ENCODE data around the gene POM121. TPM values are rescaled to one million over a fixed set of nuclear protein-coding genes. Genes with fewer than 3 reads are reported as not detected.
"Not testable (repeated sequence)": the region's sequence is repeated elsewhere in the genome, so short reads cannot be mapped to it uniquely, and the experiment has no call there.

The POM121 gene
- total and polyA plus RNA-seq, 2 experiments from 2014 or later = 10.3 to 16.1 TPM

DNA sequence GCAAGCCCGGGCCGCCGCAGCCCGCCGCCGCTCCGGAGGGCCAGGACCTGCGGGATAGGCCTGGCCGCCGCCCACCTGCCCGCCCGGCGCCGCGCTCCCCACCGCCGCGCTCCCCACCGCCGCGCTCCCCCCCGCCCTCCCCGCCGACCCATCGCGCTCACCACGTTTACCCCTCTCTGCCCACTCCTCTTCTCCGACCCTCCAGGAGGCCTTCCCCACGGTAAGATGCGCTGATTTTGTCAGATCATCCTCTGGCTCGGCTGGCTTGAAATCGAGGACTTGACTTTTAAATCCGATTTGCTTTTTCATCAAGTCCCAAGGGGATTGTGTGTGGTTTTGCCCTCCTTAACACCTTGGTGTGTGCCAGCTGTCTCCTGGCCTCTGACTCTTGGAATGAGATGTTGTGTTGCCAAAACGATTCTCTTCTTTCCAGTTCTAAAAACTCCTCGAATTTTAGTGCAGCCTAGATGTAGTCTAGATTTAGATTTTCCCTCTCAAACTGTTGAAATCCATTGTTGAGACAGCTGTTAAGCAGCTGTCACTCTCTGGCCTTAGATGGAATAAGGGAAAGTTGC lies 738 bp downstream of the POM121 start:
- H3K79me2 ChIP-seq = peaks cover 66% of the 10 kb centered on the region
- H2AFZ ChIP-seq = peak overlapping the region; percentile 53
- 7% methylated on average over 10 of the region's 35 CpGs for WGBS (ENCODE audit: low lambda C conversion rate, missing lambda C conversion rate)
- peaks cover 17% of the 10 kb centered on the region for H3K4me1 ChIP-seq (ENCODE audit: insufficient read depth)
- H3K4me2 ChIP-seq = peak overlapping the region; percentile 89
- no peaks in the 10 kb centered on the region for H3K9me2 ChIP-seq (replicated peaks; ENCODE audit: insufficient read depth)
- peaks cover 4% of the 10 kb centered on the region for H4K20me1 ChIP-seq (ENCODE audit: insufficient read depth, poor library complexity, severe bottlenecking)
- TF ChIP-seq, protein P1, sequence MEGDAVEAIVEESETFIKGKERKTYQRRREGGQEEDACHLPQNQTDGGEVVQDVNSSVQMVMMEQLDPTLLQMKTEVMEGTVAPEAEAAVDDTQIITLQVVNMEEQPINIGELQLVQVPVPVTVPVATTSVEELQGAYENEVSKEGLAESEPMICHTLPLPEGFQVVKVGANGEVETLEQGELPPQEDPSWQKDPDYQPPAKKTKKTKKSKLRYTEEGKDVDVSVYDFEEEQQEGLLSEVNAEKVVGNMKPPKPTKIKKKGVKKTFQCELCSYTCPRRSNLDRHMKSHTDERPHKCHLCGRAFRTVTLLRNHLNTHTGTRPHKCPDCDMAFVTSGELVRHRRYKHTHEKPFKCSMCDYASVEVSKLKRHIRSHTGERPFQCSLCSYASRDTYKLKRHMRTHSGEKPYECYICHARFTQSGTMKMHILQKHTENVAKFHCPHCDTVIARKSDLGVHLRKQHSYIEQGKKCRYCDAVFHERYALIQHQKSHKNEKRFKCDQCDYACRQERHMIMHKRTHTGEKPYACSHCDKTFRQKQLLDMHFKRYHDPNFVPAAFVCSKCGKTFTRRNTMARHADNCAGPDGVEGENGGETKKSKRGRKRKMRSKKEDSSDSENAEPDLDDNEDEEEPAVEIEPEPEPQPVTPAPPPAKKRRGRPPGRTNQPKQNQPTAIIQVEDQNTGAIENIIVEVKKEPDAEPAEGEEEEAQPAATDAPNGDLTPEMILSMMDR (IDR thresholded peaks at IDR 0.05; ENCODE audit: poor library complexity) = no peak
- TF ChIP-seq EZH2phosphoT487 (IDR thresholded peaks at IDR 0.05; ENCODE audit: low read depth, severe bottlenecking, unreplicated experiment) = no peak
- TF ChIP-seq EZH2 (IDR thresholded peaks at IDR 0.05; ENCODE audit: borderline replicate concordance) = no peak
- peak overlapping the region; percentile 94 for H3K27ac ChIP-seq
- peak overlapping the region; percentile 87 for H3K4me3 ChIP-seq
- H3K27me3 ChIP-seq = no peaks in the 10 kb centered on the region
- H3K9me3 ChIP-seq (ENCODE audit: low read depth) = no peaks in the 10 kb centered on the region
- no peak for DNase-seq (ENCODE audit: low spot score)
- no peaks in the 10 kb centered on the region for H3K36me3 ChIP-seq (replicated peaks; ENCODE audit: insufficient read depth, low read depth)

DNA sequence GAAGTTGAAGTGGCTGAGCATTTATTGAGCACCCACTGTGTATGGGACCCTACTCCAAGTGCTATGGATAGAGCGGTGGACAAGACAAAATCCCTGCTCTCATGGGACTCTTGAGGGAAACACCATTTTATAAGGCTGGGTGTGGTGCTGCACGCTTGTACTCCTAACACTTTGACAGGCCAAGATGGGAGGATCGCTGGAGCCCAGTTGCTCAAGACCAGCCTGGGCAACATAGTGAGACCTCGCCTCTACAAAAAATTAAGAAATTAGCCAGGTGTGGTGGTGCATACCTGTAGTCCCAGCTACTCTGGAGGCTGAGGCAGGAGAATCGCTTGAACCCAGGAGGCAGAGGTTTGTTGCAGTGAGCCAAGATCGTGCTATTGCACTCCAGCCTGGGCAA lies 2.9 kb downstream of the POM121 start:
- not testable (repeated sequence) for DNase-seq (ENCODE audit: low spot score); H3K9me3 ChIP-seq (ENCODE audit: low read depth); H3K4me3 ChIP-seq; H3K36me3 ChIP-seq (replicated peaks; ENCODE audit: insufficient read depth, low read depth); H3K9me2 ChIP-seq (replicated peaks; ENCODE audit: insufficient read depth); H3K27me3 ChIP-seq; H4K20me1 ChIP-seq (ENCODE audit: insufficient read depth, poor library complexity, severe bottlenecking); H2AFZ ChIP-seq; H3K27ac ChIP-seq; H3K4me2 ChIP-seq
- 98% methylated on average over 6 of the region's 6 CpGs for WGBS (ENCODE audit: low lambda C conversion rate, missing lambda C conversion rate)
- peaks cover 17% of the 10 kb centered on the region for H3K4me1 ChIP-seq (ENCODE audit: insufficient read depth)
- H3K79me2 ChIP-seq = peaks cover 52% of the 10 kb centered on the region

DNA sequence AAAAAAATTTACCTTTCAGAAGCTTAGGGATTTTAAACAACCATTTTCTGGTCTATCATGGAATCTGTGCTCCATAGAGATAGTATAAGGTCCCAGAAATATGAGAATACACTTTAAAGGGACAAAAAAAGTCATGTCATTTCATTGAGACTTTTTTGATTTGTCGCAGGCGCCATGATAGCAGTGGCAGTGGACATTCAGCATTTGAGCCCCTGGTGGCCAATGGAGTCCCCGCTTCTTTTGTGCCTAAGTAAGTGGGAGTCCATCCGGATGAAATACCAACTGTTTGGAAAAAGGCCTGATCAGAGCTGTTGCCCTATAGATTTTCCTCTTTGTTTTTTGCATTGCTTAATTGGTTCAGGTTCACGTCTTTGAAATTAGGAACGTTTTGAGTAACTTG lies 3.3 kb downstream of the POM121 start:
- not testable (repeated sequence) for H3K9me2 ChIP-seq (replicated peaks; ENCODE audit: insufficient read depth); H3K36me3 ChIP-seq (replicated peaks; ENCODE audit: insufficient read depth, low read depth); H4K20me1 ChIP-seq (ENCODE audit: insufficient read depth, poor library complexity, severe bottlenecking); H3K4me3 ChIP-seq; H3K27me3 ChIP-seq; H2AFZ ChIP-seq; H3K4me2 ChIP-seq; H3K27ac ChIP-seq; H3K9me3 ChIP-seq (ENCODE audit: low read depth); DNase-seq (ENCODE audit: low spot score)
- 94% methylated on average over 6 of the region's 6 CpGs for WGBS (ENCODE audit: low lambda C conversion rate, missing lambda C conversion rate)
- Histone ChIP-seq H3K79me2 (peaks cover 50% of the 10 kb centered on the region), H3K4me1 (ENCODE audit: insufficient read depth) (peaks cover 17% of the 10 kb centered on the region)

DNA sequence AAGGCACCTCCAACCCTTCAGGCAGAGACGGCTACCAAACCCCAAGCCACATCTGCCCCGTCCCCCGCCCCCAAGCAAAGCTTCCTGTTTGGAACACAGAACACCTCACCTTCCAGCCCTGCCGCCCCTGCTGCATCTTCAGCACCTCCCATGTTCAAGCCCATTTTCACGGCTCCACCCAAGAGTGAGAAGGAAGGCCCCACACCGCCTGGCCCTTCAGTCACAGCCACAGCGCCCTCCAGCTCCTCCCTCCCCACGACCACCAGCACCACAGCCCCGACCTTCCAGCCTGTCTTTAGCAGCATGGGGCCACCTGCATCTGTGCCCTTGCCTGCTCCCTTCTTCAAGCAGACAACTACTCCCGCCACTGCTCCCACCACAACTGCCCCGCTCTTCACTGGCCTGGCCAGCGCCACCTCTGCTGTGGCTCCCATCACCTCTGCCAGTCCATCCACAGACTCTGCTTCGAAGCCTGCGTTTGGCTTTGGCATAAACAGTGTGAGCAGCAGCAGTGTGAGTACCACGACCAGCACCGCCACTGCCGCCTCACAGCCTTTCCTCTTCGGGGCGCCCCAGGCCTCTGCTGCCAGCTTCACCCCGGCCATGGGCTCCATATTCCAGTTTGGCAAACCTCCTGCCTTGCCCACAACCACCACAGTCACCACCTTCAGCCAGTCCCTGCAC lies 17.3 kb downstream of the POM121 start:
- not testable (repeated sequence) for H3K27ac ChIP-seq; H4K20me1 ChIP-seq (ENCODE audit: insufficient read depth, poor library complexity, severe bottlenecking); H3K4me3 ChIP-seq; H3K36me3 ChIP-seq (replicated peaks; ENCODE audit: insufficient read depth, low read depth); H3K27me3 ChIP-seq; H3K9me2 ChIP-seq (replicated peaks; ENCODE audit: insufficient read depth); H3K4me2 ChIP-seq; H3K79me2 ChIP-seq; DNase-seq (ENCODE audit: low spot score); H3K9me3 ChIP-seq (ENCODE audit: low read depth); H2AFZ ChIP-seq; H3K4me1 ChIP-seq (ENCODE audit: insufficient read depth)
- WGBS (ENCODE audit: low lambda C conversion rate, missing lambda C conversion rate) = 97% methylated on average over 6 of the region's 20 CpGs

DNA sequence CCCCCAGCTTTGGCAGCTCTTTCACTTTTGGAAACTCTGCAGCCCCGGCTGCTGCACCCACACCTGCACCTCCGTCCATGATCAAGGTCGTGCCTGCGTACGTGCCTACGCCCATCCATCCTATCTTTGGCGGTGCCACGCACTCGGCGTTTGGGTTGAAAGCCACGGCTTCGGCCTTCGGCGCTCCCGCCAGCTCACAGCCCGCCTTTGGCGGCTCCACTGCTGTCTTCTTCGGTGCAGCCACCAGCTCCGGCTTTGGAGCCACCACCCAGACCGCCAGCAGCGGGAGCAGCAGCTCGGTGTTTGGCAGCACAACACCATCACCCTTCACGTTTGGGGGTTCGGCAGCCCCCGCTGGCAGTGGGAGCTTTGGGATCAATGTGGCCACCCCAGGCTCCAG lies 18.1 kb downstream of the POM121 start:
- H3K36me3 ChIP-seq (replicated peaks; ENCODE audit: insufficient read depth, low read depth); H3K4me1 ChIP-seq (ENCODE audit: insufficient read depth); H3K27ac ChIP-seq; H3K4me2 ChIP-seq; H3K27me3 ChIP-seq; H4K20me1 ChIP-seq (ENCODE audit: insufficient read depth, poor library complexity, severe bottlenecking); H3K79me2 ChIP-seq; DNase-seq (ENCODE audit: low spot score); H3K4me3 ChIP-seq; H3K9me3 ChIP-seq (ENCODE audit: low read depth); H3K9me2 ChIP-seq (replicated peaks; ENCODE audit: insufficient read depth); H2AFZ ChIP-seq: not testable (repeated sequence)
- WGBS (ENCODE audit: low lambda C conversion rate, missing lambda C conversion rate) = 98% methylated on average over 24 of the region's 25 CpGs

DNA sequence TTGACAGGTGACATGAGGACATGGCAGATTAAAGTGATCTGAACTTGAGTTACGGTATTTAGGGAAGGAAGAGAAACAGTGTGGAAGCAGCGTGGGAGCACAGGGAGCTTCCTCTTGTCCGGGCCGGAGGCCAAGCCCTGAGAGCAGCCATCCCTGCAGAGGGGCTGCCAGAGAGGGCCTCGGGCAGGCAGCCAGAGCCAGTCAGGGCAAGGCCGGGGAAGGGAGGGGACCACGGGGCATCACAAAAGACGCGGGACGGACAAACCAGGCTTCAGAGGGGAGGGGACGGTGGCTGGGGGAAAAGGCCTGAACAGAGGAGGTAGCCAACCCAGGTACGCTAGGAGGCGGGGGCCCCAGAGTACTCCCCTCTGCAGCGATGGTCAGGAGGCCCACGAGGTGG lies 20.0 kb downstream of the POM121 start:
- not testable (repeated sequence) for H3K4me1 ChIP-seq (ENCODE audit: insufficient read depth); DNase-seq (ENCODE audit: low spot score); H2AFZ ChIP-seq; H3K27me3 ChIP-seq; H3K4me2 ChIP-seq; H3K9me2 ChIP-seq (replicated peaks; ENCODE audit: insufficient read depth); H3K4me3 ChIP-seq; H3K9me3 ChIP-seq (ENCODE audit: low read depth); H3K27ac ChIP-seq; H4K20me1 ChIP-seq (ENCODE audit: insufficient read depth, poor library complexity, severe bottlenecking); H3K36me3 ChIP-seq (replicated peaks; ENCODE audit: insufficient read depth, low read depth); H3K79me2 ChIP-seq
- WGBS (ENCODE audit: low lambda C conversion rate, missing lambda C conversion rate) = 98% methylated on average over 6 of the region's 15 CpGs

DNA sequence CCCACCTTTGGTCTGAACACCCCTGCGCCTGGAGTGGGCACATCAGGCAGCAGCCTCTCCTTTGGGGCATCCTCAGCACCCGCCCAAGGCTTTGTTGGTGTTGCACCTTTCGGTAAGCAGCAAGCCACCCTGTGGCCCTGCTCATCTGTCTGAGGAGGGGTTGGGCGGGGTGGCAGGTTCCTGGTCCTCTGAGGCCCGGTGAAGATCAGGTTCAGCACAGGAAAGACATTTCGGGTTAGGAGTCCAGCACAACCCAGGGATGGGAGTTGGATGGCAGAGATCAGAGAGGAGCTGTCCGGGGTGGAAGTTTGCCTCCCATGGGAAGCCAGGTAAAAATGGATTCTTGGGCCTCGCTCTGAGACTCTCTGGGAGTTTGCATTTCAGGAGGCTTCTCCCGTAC lies 20.7 kb downstream of the POM121 start:
- not testable (repeated sequence) for H3K27me3 ChIP-seq; H3K4me1 ChIP-seq (ENCODE audit: insufficient read depth); H2AFZ ChIP-seq; H3K79me2 ChIP-seq; H3K4me3 ChIP-seq; H3K36me3 ChIP-seq (replicated peaks; ENCODE audit: insufficient read depth, low read depth); H3K4me2 ChIP-seq; H3K9me2 ChIP-seq (replicated peaks; ENCODE audit: insufficient read depth); H3K27ac ChIP-seq; DNase-seq (ENCODE audit: low spot score); H4K20me1 ChIP-seq (ENCODE audit: insufficient read depth, poor library complexity, severe bottlenecking); H3K9me3 ChIP-seq (ENCODE audit: low read depth)
- 97% methylated on average over 8 of the region's 9 CpGs for WGBS (ENCODE audit: low lambda C conversion rate, missing lambda C conversion rate)
